ENCODE results near the gene YTHDF1. TPM values are rescaled to one million over a fixed set of nuclear protein-coding genes. Genes with fewer than 3 reads are reported as not detected.

The YTHDF1 gene
- 10 to 100 TPM; 38.0 to 38.8 TPM for total RNA-seq

GRCh38 chr20:63216041-63216848, at the start of gene YTHDF1:
Gene YTHDF1, minus strand, starts transcription at chr20:63216131. Its CDS starts 239 bp downstream, at chr20:63215892.

GRCh38 chr20:63254232-63254605, 38.3 kb upstream of the YTHDF1 start, which contains the start of gene NKAIN4:
Gene NKAIN4, minus strand, starts transcription at chr20:63254463. Its CDS starts 13 bp downstream, at chr20:63254450.

GRCh38 chr20:63235399-63235983, 19.6 kb upstream of the YTHDF1 start, which contains the start of gene BIRC7:
Gene BIRC7, plus strand, starts transcription at chr20:63235905. Its CDS starts 192 bp downstream, at chr20:63236097.

Small RNA genes within 50 kb of the gene (microRNA-seq; reads per million reads assigned to microRNA genes)
- gene MIR124-3 (ENCODE audit: borderline microRNAs expressed, borderline replicate concordance) (not detected), gene MIR3196 (ENCODE audit: borderline microRNAs expressed, borderline replicate concordance) (not detected)

Other genes with a start within 250 kb of the YTHDF1 start
- gene BHLHE23, start 209.2 kb downstream of the YTHDF1 start, total RNA-seq: not detected
- not detected for gene BIRC7, start 19.8 kb upstream of the YTHDF1 start, total RNA-seq
- not detected for gene NKAIN4, start 38.3 kb upstream of the YTHDF1 start, total RNA-seq
- 10 to 100 TPM; 80.6 to 85.3 TPM for gene ARFGAP1, start 56.7 kb upstream of the YTHDF1 start, total RNA-seq
- gene COL20A1, start 77.1 kb upstream of the YTHDF1 start, total RNA-seq: not detected
- gene CHRNA4, start 145.2 kb upstream of the YTHDF1 start, total RNA-seq: not detected

Data from activated naive CD4-positive, alpha-beta T cell treated with anti-CD3 and anti-CD28 coated beads, Interleukin-2, amount 10 ng/mL, durations not matched to agents 5 hours and 36 hours (primary cell).